ENCODE data around the gene BORCS8.

BORCS8 gene

DNA sequence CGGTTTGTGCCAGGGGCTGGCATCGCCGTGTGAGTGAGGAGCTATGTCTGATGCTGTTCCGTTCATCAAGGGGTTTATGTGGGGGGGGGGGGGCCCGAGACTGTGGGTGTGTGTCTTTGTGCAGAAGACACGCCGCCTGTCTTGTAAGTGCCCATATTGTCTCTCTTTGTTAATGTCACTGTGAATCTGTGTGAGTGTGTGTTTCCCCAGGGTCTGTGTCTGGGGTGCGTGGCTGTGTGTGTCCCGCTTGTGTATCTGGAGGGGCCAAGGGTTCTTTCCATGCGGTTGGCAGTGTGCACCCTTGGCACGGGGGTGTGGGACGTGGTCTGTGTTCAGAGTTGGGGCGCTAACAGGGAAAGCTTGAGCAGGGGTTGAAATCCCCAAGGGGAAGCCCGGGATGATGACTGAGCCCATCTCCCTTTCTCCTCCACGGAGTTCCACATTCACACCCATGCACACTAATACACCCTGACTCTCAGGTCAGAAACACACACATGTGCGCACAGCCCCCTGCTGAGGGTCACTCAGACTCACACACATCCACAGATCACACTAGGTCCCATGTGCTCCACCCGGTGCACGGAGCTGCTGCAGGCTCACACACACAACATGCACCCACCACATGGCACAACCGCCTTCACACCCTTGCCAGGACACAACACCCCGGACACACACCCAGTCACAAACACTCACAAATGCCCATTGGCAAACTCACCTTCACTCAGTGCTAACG lies 21.6 kb upstream of the BORCS8 start:
- DNase-seq: no peak

DNA sequence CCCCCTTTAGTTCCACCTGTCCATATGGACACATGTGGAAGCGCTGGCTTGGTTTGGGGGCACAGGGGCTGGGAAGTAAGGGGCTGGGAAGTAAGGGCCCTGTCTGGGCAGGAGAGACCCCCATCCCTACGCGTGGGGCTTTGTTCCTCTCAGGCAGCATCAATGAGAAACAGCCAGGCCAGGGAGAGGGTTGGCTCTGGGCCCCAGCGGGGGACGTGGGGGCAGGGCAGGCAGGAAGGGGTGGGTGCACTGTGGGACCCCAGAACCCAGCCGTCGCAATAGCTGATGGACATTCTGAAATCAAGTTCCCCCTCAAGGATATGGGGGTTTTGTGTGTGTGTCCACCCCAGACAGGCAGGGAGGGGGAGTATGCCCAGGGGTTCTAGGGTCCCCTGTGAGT lies 21.0 kb upstream of the BORCS8 start:
- no peak for DNase-seq

- peak; percentile 73 for DNase-seq
Measured at GRCh38 chr19:19211499-19212420, 19.8 kb upstream of the BORCS8 start, which contains the start of gene NCAN. NCAN (plus strand) TSS chr19:19211958; CDS start chr19:19216954, 4,996 bp downstream.

DNA sequence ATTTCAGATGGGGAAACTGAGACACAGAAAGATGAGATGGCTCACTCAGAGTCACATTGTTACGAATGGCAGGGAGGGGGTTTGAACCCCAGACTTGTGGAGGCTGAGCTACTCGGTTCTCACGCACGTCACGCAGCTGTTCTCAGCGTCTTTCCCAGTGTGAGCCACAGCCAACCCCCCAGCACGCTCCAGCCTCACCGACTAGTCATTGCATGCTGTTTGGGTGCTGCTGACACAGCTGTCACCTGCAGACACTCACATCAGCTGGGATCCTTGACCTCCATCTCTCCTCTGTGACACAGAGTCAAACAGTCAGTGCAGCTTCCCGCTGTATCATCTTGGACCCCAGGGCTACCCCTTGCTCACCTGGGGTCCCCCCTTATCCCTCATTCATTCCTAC lies 17.4 kb upstream of the BORCS8 start:
- peak; percentile 52 for DNase-seq

DNA sequence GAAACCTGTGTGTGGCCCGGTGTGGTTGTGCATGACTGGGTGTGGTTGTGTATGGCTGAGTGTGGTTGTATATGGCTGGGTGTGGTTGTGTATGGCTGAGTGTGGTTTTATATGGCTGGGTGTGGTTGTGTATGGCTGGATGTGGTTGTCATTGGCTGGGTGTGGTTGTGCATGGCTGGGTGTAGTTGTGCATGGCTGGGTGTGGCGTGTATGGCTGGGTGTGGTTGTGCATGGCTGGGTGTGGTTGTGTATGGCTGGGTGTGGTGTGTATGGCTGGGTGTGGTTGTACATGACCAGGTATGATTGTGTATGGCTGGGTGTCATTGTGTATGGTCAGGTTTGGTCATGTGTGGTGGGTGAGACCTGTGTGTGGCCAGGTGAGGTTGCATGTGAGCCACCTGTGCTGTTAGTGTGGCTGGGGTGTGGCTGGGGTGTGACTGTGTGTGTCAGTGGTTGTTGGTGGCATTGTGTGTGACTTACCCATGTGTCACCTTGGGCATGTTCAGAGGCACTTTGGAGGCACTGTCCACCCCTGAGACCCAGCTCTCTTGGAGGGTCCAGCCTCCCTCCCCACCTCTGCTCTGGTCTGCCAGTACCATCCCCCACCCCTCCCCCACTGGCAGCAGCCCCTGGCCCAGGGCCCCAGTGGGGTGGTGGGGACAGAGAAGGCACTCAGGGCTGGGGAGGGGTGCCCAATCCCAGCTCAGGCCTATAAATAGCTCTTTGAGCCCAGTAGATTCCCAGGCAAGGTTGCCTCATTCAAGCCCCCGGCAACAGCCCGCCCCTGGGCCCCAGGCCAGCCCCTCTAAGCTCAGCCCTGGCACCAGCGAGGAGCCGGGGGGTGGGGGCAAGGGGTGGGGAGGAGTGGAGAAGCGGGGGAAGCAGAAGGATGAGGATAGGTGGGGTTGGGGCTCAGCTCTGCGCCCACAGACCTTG lies 16.0 kb upstream of the BORCS8 start:
- DNase-seq: no peak

DNA sequence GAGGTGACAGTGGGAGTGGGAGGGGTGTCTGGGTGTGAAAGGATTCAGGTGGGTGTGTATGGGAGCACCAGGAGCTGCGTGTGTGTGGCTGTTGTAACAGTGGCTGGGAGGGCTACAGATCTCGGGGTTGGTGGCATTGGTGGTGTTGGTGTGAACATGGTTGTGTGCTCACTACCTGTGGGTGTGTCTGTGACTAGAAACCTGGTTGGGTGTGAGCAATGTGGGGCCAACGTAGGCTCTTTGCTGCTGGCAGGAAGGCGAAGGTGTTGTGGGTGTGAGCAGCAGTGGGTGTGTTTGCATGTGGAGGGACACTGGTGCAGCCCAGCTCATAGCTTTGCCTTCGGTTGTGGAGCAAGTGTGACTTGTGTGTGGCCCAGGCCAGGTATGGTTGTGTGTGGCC lies 15.0 kb upstream of the BORCS8 start:
- no peak for DNase-seq

DNA sequence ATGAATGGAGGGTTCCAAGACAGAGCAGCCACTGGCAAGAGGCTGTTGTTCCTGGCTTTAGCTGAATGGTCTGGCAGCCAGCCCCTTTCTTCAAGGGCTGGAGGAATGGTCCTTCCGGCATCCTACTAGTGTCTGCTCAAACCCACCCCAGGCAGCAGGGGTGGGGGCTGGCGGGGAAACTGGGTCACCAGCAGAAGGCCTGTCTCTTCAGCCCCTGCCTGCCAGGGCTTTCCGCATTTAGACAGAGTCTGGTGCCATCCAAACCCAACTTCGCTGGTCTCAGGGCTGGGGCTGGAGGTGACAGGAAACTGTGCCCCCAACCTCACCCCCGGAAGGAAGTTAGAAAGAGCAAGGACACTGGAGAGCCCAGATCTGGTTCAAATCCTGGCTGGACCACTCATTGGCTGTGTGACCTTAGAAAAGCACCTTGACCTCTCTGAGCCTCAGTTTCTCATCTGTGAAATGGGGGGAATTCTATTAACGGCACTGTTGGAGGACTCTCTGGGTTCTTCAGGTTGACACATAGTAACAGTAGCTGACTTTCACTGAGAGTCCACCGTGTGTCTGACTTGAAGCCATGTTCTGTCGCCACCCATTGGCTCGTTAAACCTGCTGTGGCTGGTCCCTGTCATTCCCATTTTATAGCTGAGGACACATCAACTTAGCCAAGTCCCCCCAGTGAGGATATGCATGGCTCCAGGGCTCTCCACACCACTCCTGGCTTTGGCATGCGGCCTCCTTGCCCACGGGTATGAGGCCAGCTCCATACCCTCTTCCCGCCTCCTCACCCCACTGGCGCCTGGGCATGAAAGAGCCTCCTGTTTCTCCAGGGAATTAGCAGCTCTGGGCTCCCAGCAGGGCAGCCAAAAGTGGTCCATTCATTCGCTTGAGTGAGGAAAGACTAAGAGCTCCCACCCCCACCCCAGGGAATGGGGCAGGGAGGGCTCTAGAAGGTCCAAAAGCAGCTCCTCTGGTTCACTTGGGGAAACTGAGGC lies 13.8 kb upstream of the BORCS8 start:
- DNase-seq: peak; percentile 37

GRCh38 chr19:19204181-19204580 lies 12.2 kb upstream of the BORCS8 start:
- DNase-seq: no peak

DNA sequence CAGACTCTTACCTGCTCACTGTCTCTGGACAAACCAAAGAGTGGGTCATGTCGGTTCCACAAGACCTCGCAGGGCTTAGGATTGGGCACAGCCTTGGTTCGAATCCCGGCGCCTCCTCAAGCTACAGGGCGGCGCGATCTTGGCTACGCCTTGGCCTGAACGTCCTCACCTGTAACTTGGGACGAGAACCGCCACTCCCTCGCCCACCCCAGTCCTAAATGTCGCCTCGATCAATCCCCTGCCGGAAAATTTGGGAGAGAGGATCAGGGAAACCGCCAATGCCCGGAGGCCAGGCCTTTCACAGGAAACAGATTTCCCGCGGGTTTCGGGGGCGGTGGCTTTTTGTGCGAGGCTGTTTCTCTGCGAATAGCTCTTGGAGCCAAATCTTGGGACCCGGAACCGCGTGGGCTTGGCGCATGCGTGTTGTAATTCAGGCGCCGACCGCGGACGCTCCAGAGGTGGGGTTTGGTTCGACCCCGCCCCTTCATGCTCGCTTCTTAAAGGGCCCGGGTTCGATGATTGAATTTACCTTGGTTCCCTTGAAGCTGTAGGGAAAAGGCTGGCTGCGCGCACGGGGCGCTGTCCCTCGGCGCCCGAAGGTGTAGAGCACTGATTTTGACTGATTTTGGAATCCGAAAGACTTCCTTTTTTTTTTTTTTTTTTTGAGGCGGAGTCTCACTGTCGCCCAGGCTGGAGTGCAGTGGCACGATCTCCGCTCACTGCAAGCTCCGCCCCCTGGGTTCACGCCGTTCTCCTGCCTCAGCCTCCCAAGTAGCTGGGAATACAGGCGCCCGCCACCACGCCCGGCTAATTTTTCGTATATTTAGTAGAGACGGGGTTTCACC lies 11.3 kb upstream of the BORCS8 start, which contains the start of gene NR2C2AP:
NR2C2AP (minus strand) TSS at position 403 of the 845 bp plus-strand sequence; CDS start at position 49, 354 bp downstream.
- peak; percentile 97 for DNase-seq

GRCh38 chr19:19202707-19203011 lies 10.7 kb upstream of the BORCS8 start:
- DNase-seq: peak; percentile 54

GRCh38 chr19:19201697-19202630 lies 10.0 kb upstream of the BORCS8 start:
- DNase-seq: no peak

- no peak for DNase-seq
Measured at GRCh38 chr19:19193926-19194325, 2.0 kb upstream of the BORCS8 start.

DNA sequence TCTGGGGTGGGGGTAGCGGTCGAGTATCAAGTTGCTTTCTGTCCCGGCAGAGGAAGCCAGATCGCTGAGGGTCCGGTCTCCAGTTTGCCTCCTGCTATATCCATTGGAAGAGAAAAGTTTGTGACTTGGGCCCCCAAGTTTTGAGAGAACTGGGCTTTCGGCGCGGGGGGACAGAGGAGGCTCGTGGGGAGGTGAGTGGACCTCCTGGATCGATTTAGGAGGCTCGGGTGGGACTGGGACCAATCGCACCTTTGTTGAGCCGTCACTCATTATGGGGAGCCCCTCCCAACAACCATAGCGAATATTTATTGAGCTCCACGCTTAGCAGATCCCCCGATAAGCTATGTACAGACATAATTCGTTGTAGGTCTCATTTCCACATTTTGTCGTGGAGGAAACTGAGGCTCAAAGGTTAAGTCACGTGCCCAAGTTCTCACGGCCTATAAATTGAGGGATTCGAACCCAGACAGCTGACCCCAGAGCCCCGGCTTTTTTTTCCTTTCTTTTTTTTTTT lies 1.0 kb upstream of the BORCS8 start:
- DNase-seq: no peak

DNA sequence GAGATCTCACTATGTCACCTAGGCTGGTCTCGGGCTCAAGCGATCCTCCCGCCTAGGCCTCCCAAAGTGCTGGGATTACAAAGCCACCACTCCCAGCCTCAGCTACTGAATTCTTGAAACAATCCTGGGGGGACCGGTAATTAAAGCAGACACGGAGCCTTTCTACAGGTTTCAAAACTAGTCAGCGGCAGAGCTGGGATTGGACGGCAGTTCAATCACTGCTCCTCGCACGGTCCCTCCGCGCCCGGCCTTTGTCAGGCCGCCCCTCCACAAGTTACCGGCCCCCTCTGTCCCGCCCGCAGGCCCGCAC lies 229 bp downstream of the BORCS8 start:
- DNase-seq: no peak

GRCh38 chr19:19186742-19187141 lies 5.2 kb downstream of the BORCS8 start:
- DNase-seq: no peak

DNA sequence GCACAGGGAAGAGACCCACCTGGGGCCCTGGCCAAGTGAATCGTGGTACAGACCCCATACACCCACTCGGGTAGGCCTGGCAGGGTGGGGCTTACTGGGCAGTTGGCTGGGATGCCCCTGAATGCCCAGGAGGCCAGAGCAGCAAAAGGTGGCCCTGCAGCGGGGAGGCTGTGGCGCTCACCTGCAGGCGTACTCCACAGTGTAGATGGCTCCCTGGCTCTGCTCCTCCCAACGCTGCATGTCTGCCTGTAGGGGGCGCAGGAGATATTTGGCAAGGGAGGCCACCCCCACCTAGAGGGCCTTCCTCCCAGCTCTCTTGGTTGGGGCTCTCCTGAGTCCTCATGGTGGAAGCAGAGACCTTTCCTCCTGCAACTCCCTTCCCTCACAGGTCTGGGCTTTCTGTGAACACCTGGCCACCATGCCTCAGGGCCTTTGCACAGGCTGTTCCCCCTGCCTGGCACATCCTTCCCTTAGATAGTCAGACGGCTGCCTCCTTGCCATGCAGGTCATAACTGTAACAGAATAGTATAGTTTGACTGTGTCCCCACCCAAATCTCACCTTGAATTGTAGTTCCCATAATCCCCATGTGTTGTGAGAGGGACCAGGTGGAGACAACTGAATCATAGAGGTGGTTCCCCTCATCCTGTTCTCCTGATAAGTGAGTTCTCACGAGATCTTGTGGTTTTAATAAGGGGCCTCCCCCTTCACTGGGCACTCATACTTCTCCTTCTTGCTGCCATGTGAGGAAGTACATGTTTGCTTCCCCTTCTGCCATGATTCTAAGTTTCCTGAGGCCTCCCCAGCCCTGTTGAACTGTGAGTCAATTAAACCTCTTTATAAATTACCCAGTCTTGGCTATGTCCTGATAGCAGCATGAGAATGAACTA lies 5.9 kb downstream of the BORCS8 start:
- peak; percentile 85 for DNase-seq

DNA sequence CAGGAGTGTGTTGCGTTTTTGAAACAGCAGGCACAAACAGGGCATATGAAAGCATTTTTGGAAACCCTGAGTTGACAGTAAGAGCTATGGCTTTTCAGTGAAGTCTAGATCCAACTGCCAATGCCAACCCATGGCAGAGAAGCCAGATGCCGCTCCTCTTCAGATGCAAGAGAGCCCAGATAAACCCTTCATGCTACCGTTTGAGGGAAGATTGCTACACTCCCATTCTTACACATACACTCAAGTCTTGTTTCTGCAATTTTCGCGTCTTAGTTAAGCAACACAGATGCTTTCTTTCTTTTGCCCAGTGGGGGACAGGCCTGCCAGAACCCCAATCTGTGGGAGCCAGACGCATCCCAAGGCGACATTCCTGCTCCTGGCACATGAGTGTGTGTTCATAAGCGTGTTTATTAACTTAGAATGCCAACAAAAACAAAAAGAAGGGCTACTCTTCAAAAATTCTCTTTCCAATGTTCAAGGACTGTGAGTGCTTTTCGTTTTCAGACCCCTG lies 10.4 kb downstream of the BORCS8 start:
- DNase-seq: no peak
